Ovary (tissue), 3 donors: ENCODE results near the gene PLXNA4.

ENCODE experiments used
- EP300 ChIP-seq: sonication (generic); formaldehyde crosslinking; IDR thresholded peaks from one replicate; pipeline ENCODE4 v1.6.1; 2017; ENCODE audit warnings: antibody characterized with exemption
- TF ChIP-seq, protein P1 (sequence below), 3 donors: fragments of 450-650 bp in 2 of 3; fragments of 200-600 bp in 1 of 3; IDR thresholded peaks; one replicate each; pipeline versions ENCODE4 v1.5.1 to v1.8.0; 2016 to 2022; ENCODE audit warnings: antibody characterized with exemption in 3 of 3, mild to moderate bottlenecking in 1 of 3
- donor health status: DM: no; HTN: no; CAD: no.

DNA sequence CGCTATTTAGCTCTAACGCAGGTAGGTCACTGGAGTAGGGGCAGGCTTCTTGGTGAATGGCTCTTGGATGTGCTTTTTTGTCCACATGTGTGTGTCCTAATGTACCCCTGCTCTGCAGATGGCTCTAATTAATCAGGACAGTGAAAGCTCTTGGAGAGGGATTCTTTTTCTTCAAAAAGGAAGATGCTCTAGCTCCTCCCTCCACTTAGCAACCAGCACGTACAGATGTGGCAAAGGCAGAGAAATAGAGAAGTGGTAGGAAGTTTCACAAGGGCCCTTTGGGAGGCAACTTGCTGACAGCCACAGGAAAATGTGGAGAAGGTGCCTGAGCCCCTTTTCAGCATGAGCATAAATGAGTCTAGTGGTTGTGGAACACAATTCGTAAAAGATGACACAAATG lies 221.7 kb downstream of the PLXNA4 start:
- TF ChIP-seq EP300 = no peak
- TF ChIP-seq, protein P1, sequence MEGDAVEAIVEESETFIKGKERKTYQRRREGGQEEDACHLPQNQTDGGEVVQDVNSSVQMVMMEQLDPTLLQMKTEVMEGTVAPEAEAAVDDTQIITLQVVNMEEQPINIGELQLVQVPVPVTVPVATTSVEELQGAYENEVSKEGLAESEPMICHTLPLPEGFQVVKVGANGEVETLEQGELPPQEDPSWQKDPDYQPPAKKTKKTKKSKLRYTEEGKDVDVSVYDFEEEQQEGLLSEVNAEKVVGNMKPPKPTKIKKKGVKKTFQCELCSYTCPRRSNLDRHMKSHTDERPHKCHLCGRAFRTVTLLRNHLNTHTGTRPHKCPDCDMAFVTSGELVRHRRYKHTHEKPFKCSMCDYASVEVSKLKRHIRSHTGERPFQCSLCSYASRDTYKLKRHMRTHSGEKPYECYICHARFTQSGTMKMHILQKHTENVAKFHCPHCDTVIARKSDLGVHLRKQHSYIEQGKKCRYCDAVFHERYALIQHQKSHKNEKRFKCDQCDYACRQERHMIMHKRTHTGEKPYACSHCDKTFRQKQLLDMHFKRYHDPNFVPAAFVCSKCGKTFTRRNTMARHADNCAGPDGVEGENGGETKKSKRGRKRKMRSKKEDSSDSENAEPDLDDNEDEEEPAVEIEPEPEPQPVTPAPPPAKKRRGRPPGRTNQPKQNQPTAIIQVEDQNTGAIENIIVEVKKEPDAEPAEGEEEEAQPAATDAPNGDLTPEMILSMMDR (IDR thresholded peaks at IDR 0.05) = no peak
